ENCODE data around the gene SYNGR2.
A peak's percentile ranks its signal among the peaks of the same experiment; 100 is the strongest.
"Not testable (repeated sequence)": the region's sequence is repeated elsewhere in the genome, so short reads cannot be mapped to it uniquely, and the experiment has no call there.

SYNGR2 gene

GRCh38 chr17:78170692-78171590 is 2.6 kb downstream of the SYNGR2 start:
- TF ChIP-seq SPI1 (IDR thresholded peaks at IDR 0.05; ENCODE audit: low read depth, low read length), result no peak
- peak; percentile 54; the same call in 1 of the 2 replicates for TF ChIP-seq POLR2A (IDR thresholded peaks at IDR 0.05; ENCODE audit: low read depth, low read length)
- TF ChIP-seq POLR2AphosphoS5 (IDR thresholded peaks at IDR 0.05; ENCODE audit: low read depth, low read length), result peak; percentile 24; the same call in 1 of the 2 replicates
- DNase-seq (ENCODE audit: insufficient read length, low spot score) (no peak), FAIRE-seq (no peak)

DNA sequence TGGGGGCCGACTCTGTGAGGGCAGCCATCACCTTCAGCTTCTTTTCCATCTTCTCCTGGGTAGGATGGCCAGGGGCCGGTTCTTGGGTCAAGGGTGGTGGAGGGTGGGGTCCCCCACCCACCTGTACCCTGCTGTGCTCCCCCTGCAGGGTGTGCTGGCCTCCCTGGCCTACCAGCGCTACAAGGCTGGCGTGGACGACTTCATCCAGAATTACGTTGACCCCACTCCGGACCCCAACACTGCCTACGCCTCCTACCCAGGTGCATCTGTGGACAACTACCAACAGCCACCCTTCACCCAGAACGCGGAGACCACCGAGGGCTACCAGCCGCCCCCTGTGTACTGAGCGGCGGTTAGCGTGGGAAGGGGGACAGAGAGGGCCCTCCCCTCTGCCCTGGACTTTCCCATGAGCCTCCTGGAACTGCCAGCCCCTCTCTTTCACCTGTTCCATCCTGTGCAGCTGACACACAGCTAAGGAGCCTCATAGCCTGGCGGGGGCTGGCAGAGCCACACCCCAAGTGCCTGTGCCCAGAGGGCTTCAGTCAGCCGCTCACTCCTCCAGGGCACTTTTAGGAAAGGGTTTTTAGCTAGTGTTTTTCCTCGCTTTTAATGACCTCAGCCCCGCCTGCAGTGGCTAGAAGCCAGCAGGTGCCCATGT is 3.3 kb downstream of the SYNGR2 start:
- not testable (repeated sequence) for FAIRE-seq; DNase-seq (ENCODE audit: insufficient read length, low spot score)

GRCh38 chr17:78172249-78173051 is 4.1 kb downstream of the SYNGR2 start:
- DNase-seq (ENCODE audit: insufficient read length, low spot score) (no peak), FAIRE-seq (no peak)
- TF ChIP-seq POLR2A (IDR thresholded peaks at IDR 0.05; ENCODE audit: low read depth, low read length) (no peak; the same call in 1 of the 2 replicates), POLR2AphosphoS5 (IDR thresholded peaks at IDR 0.05; ENCODE audit: low read depth, low read length) (peak; percentile 52), TAF1 (IDR thresholded peaks at IDR 0.05; ENCODE audit: low read depth, low read length) (no peak), SPI1 (IDR thresholded peaks at IDR 0.05; ENCODE audit: low read depth, low read length) (peak; percentile 28), PAX5 (IDR thresholded peaks at IDR 0.05; ENCODE audit: insufficient read depth, low read length, severe bottlenecking) (no peak), POU2F2 (IDR thresholded peaks at IDR 0.05; ENCODE audit: low read depth, low read length) (no peak)

DNA sequence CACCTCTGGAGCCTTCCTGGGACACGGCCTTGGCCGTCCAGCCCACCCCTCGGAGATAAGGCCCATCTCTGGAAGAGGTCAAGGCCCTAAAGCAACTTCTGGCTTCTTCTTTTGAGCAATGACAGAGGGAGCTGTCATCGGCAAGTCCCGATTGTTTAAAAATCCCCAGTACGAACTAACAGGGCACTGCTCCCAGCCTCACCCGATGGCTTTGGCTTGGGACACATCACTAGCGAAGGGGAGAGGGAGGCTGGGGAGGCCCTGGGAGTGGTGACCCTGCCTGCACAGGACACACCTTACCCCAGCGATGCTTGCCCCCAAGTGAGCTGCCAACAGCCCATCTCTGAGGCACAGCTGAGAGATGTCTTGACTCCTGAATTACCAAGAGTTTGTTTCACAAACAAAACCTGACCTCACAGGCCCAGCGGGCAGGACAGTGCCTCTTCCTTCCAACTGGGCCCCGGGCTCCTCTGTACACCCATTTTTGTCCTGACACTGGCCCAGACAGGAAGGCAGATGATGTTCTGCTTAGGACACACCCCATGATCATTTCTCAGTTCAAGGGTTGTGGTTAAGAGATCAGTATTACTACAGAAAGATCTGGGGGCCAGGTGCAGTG is 4.8 kb downstream of the SYNGR2 start:
- DNase-seq (ENCODE audit: insufficient read length, low spot score) (peak; percentile 49), FAIRE-seq (peak; percentile 70)
- TF ChIP-seq POLR2A (IDR thresholded peaks at IDR 0.05; ENCODE audit: low read depth, low read length), result no peak; the same call in 1 of the 2 replicates
- no peak for TF ChIP-seq POU2F2 (IDR thresholded peaks at IDR 0.05; ENCODE audit: low read depth, low read length)
- TF ChIP-seq PAX5 (IDR thresholded peaks at IDR 0.05; ENCODE audit: insufficient read depth, low read length, severe bottlenecking), result no peak
- TF ChIP-seq TAF1 (IDR thresholded peaks at IDR 0.05; ENCODE audit: low read depth, low read length), result no peak

DNA sequence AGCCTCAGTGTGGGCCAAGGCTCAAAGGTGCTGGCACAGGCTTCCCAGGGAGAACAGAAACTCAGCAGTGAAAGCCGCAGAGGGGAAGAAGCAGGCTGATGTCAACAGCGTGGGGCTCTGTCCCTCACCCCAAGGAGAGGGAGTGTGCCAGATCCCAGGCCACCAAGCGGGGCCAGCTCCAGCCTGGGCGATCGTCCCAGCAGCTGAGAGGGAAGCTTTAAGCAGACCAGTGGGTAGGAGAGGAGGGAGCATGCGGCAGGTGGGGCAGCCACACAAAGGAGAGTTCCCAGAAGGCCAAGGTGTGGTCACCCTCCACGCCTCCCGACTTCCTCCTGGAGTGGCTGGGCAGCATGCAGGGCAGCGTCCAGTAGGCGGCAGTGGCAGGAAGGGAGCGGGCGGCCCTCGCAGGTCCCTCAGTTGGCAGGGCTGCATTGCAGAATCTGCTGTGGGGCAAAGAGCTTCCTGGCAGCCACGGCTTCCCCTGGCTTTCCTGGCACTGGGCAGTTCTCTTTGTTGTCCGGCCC is 6.0 kb downstream of the SYNGR2 start:
- TF ChIP-seq POLR2A (IDR thresholded peaks at IDR 0.05; ENCODE audit: low read depth, low read length) (peak; percentile 76), SPI1 (IDR thresholded peaks at IDR 0.05; ENCODE audit: low read depth, low read length) (peak; percentile 37; the same call in 1 of the 2 replicates), TAF1 (IDR thresholded peaks at IDR 0.05; ENCODE audit: low read depth, low read length) (no peak), PAX5 (IDR thresholded peaks at IDR 0.05; ENCODE audit: insufficient read depth, low read length, severe bottlenecking) (no peak), POLR2AphosphoS5 (IDR thresholded peaks at IDR 0.05; ENCODE audit: low read depth, low read length) (peak; percentile 93), POU2F2 (IDR thresholded peaks at IDR 0.05; ENCODE audit: low read depth, low read length) (no peak; the same call in 1 of the 2 replicates)
- no peak for FAIRE-seq
- no peak for DNase-seq (ENCODE audit: insufficient read length, low spot score)

GRCh38 chr17:78174870-78175642 is 6.7 kb downstream of the SYNGR2 start:
- FAIRE-seq (no peak), DNase-seq (ENCODE audit: insufficient read length, low spot score) (no peak)
- TF ChIP-seq TAF1 (IDR thresholded peaks at IDR 0.05; ENCODE audit: low read depth, low read length), result no peak
- no peak for TF ChIP-seq SPI1 (IDR thresholded peaks at IDR 0.05; ENCODE audit: low read depth, low read length)
- TF ChIP-seq POLR2A (IDR thresholded peaks at IDR 0.05; ENCODE audit: low read depth, low read length), result peak; percentile 61; the same call in 1 of the 2 replicates
- peak; percentile 69 for TF ChIP-seq POLR2AphosphoS5 (IDR thresholded peaks at IDR 0.05; ENCODE audit: low read depth, low read length)
- peak; percentile 33 for TF ChIP-seq POU2F2 (IDR thresholded peaks at IDR 0.05; ENCODE audit: low read depth, low read length)
- TF ChIP-seq PAX5 (IDR thresholded peaks at IDR 0.05; ENCODE audit: insufficient read depth, low read length, severe bottlenecking), result no peak

DNA sequence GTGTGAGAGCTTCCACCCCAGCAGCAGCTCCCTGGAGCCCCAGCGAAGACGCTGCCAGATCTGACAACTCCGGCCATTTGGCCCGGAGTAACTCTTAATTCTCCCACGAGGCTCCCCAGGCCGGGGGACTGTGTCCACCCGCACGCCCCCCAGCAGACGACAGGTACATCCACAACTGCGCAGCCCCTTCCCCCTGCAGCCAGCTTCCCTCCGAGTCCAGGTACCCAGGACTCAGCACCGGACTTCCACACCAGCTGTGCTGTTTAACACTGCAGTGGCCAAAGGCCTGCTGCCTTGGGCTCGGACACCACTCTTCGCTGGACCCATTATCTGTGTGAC is 7.2 kb downstream of the SYNGR2 start:
- FAIRE-seq (no peak), DNase-seq (ENCODE audit: insufficient read length, low spot score) (no peak)
- TF ChIP-seq SPI1 (IDR thresholded peaks at IDR 0.05; ENCODE audit: low read depth, low read length) (no peak), POU2F2 (IDR thresholded peaks at IDR 0.05; ENCODE audit: low read depth, low read length) (no peak)

GRCh38 chr17:78176548-78177025 is 8.2 kb downstream of the SYNGR2 start:
- peak; percentile 95 for FAIRE-seq
- DNase-seq (ENCODE audit: insufficient read length, low spot score), result peak; percentile 69
- TF ChIP-seq POLR2A (IDR thresholded peaks at IDR 0.05; ENCODE audit: low read depth, low read length) (peak; percentile 83), TAF1 (IDR thresholded peaks at IDR 0.05; ENCODE audit: low read depth, low read length) (no peak), POU2F2 (IDR thresholded peaks at IDR 0.05; ENCODE audit: low read depth, low read length) (peak; percentile 14), POLR2AphosphoS5 (IDR thresholded peaks at IDR 0.05; ENCODE audit: low read depth, low read length) (peak; percentile 71), PAX5 (IDR thresholded peaks at IDR 0.05; ENCODE audit: insufficient read depth, low read length, severe bottlenecking) (peak; percentile 12)
